ENCODE measurements around the gene ANKRA2. TPM values are rescaled to one million over a fixed set of nuclear protein-coding genes. Genes with fewer than 3 reads are reported as not detected.
"Not testable (repeated sequence)": the region's sequence is repeated elsewhere in the genome, so short reads cannot be mapped to it uniquely, and the experiment has no call there.

The ANKRA2 gene
- polyA plus RNA-seq, 1 donor from 2014 or later = 70.9 TPM

GRCh38 chr5:73515232-73515631 lies 50.2 kb downstream of the ANKRA2 start:
- Histone ChIP-seq H3K9me2 (ENCODE audit: insufficient read depth, low read length) (no peaks in the 10 kb centered on the region), H4K20me1 (ENCODE audit: insufficient read depth) (no peaks in the 10 kb centered on the region), H3F3A (ENCODE audit: insufficient read depth, low read length, poor library complexity, severe bottlenecking) (no peaks in the 10 kb centered on the region), H3K4me2 (ENCODE audit: low read length) (no peak overlapping the region), H2AFZ (ENCODE audit: low read depth, low read length) (no peak overlapping the region), H3K36me3 (ENCODE audit: insufficient read depth, low read length) (no peaks in the 10 kb centered on the region), H3K9ac (ENCODE audit: low read length) (no peak overlapping the region), H3K9me3 (ENCODE audit: low read length) (no peaks in the 10 kb centered on the region), H3K27ac (ENCODE audit: low read length) (no peak overlapping the region), H3K27me3 (ENCODE audit: insufficient read depth, low read depth, low read length) (no peaks in the 10 kb centered on the region), H3K4me3 (ENCODE audit: low read length) (no peak overlapping the region), H3K79me2 (replicated peaks; ENCODE audit: insufficient read depth, low read length) (no peaks in the 10 kb centered on the region)
- no peak for TF ChIP-seq MXI1 (conservative IDR thresholded peaks at IDR 0.05; ENCODE audit: poor library complexity, severe bottlenecking)
- no peak for TF ChIP-seq POLR2AphosphoS5 (IDR thresholded peaks at IDR 0.05)
- TF ChIP-seq EZH2 (IDR thresholded peaks at IDR 0.05; ENCODE audit: borderline replicate concordance, insufficient read depth, low read length, poor library complexity, severe bottlenecking) = no peak

- Histone ChIP-seq H2AFZ (ENCODE audit: low read depth, low read length) (no peak overlapping the region), H3K79me2 (replicated peaks; ENCODE audit: insufficient read depth, low read length) (no peaks in the 10 kb centered on the region), H3K9me3 (ENCODE audit: low read length) (no peaks in the 10 kb centered on the region), H3K27ac (ENCODE audit: low read length) (no peak overlapping the region), H4K20me1 (ENCODE audit: insufficient read depth) (no peaks in the 10 kb centered on the region), H3K36me3 (ENCODE audit: insufficient read depth, low read length) (no peaks in the 10 kb centered on the region), H3K27me3 (ENCODE audit: insufficient read depth, low read depth, low read length) (no peaks in the 10 kb centered on the region), H3K9ac (ENCODE audit: low read length) (no peak overlapping the region), H3K4me3 (ENCODE audit: low read length) (no peak overlapping the region), H3K9me2 (ENCODE audit: insufficient read depth, low read length) (no peaks in the 10 kb centered on the region), H3K4me2 (ENCODE audit: low read length) (no peak overlapping the region), H3F3A (ENCODE audit: insufficient read depth, low read length, poor library complexity, severe bottlenecking) (no peaks in the 10 kb centered on the region)
- TF ChIP-seq EP300 (conservative IDR thresholded peaks at IDR 0.05; ENCODE audit: poor library complexity, severe bottlenecking) = no peak
- TF ChIP-seq REST (IDR thresholded peaks at IDR 0.05; ENCODE audit: borderline replicate concordance) = no peak
- TF ChIP-seq POLR2AphosphoS5 (IDR thresholded peaks at IDR 0.05) = no peak
- TF ChIP-seq CTCF (IDR thresholded peaks at IDR 0.05; ENCODE audit: poor library complexity, severe bottlenecking) = no peak
- no peak for TF ChIP-seq MXI1 (conservative IDR thresholded peaks at IDR 0.05; ENCODE audit: poor library complexity, severe bottlenecking)
- no peak for TF ChIP-seq RAD21 (conservative IDR thresholded peaks at IDR 0.05)
- TF ChIP-seq TAF1 (IDR thresholded peaks at IDR 0.05; ENCODE audit: low read depth) = no peak
- TF ChIP-seq SMC3 (conservative IDR thresholded peaks at IDR 0.05; ENCODE audit: poor library complexity) = no peak
- TF ChIP-seq EZH2 (IDR thresholded peaks at IDR 0.05; ENCODE audit: borderline replicate concordance, insufficient read depth, low read length, poor library complexity, severe bottlenecking) = no peak
Observed at GRCh38 chr5:73514418-73514817, 51.0 kb downstream of the ANKRA2 start.

GRCh38 chr5:73513996-73514395 lies 51.4 kb downstream of the ANKRA2 start:
- Histone ChIP-seq H3K4me3 (ENCODE audit: low read length) (no peak overlapping the region), H3K36me3 (ENCODE audit: insufficient read depth, low read length) (no peaks in the 10 kb centered on the region), H3K4me2 (ENCODE audit: low read length) (no peak overlapping the region), H3K9ac (ENCODE audit: low read length) (no peak overlapping the region), H4K20me1 (ENCODE audit: insufficient read depth) (no peaks in the 10 kb centered on the region), H3K9me3 (ENCODE audit: low read length) (no peaks in the 10 kb centered on the region), H3K9me2 (ENCODE audit: insufficient read depth, low read length) (no peaks in the 10 kb centered on the region), H3F3A (ENCODE audit: insufficient read depth, low read length, poor library complexity, severe bottlenecking) (no peaks in the 10 kb centered on the region), H2AFZ (ENCODE audit: low read depth, low read length) (no peak overlapping the region), H3K27ac (ENCODE audit: low read length) (no peak overlapping the region), H3K79me2 (replicated peaks; ENCODE audit: insufficient read depth, low read length) (no peaks in the 10 kb centered on the region), H3K27me3 (ENCODE audit: insufficient read depth, low read depth, low read length) (no peaks in the 10 kb centered on the region)
- TF ChIP-seq CTCF (IDR thresholded peaks at IDR 0.05; ENCODE audit: poor library complexity, severe bottlenecking) = no peak
- no peak for TF ChIP-seq MXI1 (conservative IDR thresholded peaks at IDR 0.05; ENCODE audit: poor library complexity, severe bottlenecking)

- H3K36me3 ChIP-seq (ENCODE audit: insufficient read depth, low read length); H3K79me2 ChIP-seq (replicated peaks; ENCODE audit: insufficient read depth, low read length); H3F3A ChIP-seq (ENCODE audit: insufficient read depth, low read length, poor library complexity, severe bottlenecking); H3K4me2 ChIP-seq (ENCODE audit: low read length); H3K4me3 ChIP-seq (ENCODE audit: low read length); H3K9me3 ChIP-seq (ENCODE audit: low read length); H3K27me3 ChIP-seq (ENCODE audit: insufficient read depth, low read depth, low read length); H2AFZ ChIP-seq (ENCODE audit: low read depth, low read length); H4K20me1 ChIP-seq (ENCODE audit: insufficient read depth); H3K9ac ChIP-seq (ENCODE audit: low read length); H3K27ac ChIP-seq (ENCODE audit: low read length); H3K9me2 ChIP-seq (ENCODE audit: insufficient read depth, low read length): not testable (repeated sequence)
Observed at GRCh38 chr5:73508521-73508920, 56.9 kb downstream of the ANKRA2 start.
